ENCODE measurements around the gene KRABD2.
"Not testable (repeated sequence)": the region's sequence is repeated elsewhere in the genome, so short reads cannot be mapped to it uniquely, and the experiment has no call there.

Gene KRABD2

DNA sequence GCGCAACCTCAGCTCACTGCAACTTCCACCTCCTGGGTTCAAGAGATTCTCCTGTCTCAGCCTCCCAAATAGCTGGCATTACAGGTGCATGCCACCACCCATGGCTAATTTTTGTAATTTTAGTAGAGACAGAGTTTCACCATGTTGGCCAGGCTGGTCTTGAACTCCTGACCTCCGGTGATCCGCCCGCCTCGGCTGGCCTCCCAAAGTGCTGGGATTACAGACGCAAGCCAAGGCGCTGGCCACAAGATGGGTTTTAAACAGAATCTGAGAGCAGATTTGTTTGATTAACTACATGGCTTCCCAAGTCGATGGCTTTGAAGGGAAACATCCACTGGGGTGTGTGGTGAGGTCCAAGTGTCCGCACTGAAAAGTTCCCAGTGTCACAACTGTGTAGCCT, 18.0 kb upstream of the KRABD2 start:
- not testable (repeated sequence) for DNase-seq (ENCODE audit: low read depth in 4 of 6, low spot score in 6 of 6); H3K9me3 ChIP-seq (ENCODE audit: control insufficient read depth, insufficient read depth, low read length)
- WGBS (ENCODE audit: insufficient coverage) = 97% methylated on average over 7 of the region's 9 CpGs

DNA sequence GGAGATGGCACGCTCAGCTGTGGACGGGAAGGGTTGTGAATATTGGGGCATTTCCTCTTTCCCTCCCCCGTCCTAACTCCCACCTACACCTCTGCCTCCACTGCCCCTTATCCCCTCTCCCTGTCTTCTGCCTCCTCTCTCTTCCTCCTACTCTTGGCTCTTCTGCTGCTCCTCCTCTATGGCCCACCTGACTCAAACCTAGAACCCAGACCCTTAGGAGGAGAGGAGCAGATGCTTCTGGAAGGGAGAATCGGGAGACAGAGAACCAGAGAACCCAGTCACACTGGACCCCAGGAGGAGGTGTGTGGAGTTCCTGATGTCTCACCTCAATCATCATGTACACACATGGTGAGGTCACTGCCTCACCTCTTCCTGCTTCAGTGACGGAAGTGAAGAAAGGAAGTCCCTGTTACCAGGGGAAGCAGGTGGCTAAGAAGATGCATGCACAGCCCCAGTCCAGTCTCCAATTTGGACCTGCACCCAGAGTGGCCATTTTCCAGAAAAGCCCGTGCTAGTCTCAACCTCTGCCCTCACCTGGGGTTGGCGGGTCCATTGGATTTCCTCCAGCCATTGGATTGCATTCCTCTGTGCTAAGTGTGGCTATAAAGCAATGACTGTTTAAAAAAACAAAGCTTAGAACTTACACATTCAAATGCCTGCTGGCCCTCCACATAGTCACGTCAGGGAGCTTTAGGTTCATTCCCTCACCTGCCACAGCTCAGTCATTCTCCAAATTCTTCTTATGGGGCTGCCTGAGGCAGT, 17.1 kb upstream of the KRABD2 start:
- no peak overlapping the region for H3K27ac ChIP-seq (ENCODE audit: low read depth, low read length)
- 55% methylated on average over 4 of the region's 8 CpGs for WGBS (ENCODE audit: insufficient coverage)
- no peaks in the 10 kb centered on the region for H3K36me3 ChIP-seq (ENCODE audit: control insufficient read depth, insufficient read depth, low read length)
- H3K4me1 ChIP-seq (ENCODE audit: control insufficient read depth, insufficient read depth, low read length) = no peaks in the 10 kb centered on the region
- peaks cover 12% of the 10 kb centered on the region for H3K27me3 ChIP-seq (ENCODE audit: control insufficient read depth, insufficient read depth, low read length)
- no peak overlapping the region for H3K4me3 ChIP-seq (ENCODE audit: low read depth, low read length)
- H3K9me3 ChIP-seq (ENCODE audit: control insufficient read depth, insufficient read depth, low read length) = no peaks in the 10 kb centered on the region
- DNase-seq (ENCODE audit: low read depth in 4 of 6, low spot score in 6 of 6) = no peak

More for the DNA sequence above, 18.0 kb upstream of the KRABD2 start:
- H3K27me3 ChIP-seq (ENCODE audit: control insufficient read depth, insufficient read depth, low read length) = peaks cover 13% of the 10 kb centered on the region
- not testable (repeated sequence) for H3K27ac ChIP-seq (ENCODE audit: low read depth, low read length); H3K4me1 ChIP-seq (ENCODE audit: control insufficient read depth, insufficient read depth, low read length); H3K4me3 ChIP-seq (ENCODE audit: low read depth, low read length); H3K36me3 ChIP-seq (ENCODE audit: control insufficient read depth, insufficient read depth, low read length)

DNA sequence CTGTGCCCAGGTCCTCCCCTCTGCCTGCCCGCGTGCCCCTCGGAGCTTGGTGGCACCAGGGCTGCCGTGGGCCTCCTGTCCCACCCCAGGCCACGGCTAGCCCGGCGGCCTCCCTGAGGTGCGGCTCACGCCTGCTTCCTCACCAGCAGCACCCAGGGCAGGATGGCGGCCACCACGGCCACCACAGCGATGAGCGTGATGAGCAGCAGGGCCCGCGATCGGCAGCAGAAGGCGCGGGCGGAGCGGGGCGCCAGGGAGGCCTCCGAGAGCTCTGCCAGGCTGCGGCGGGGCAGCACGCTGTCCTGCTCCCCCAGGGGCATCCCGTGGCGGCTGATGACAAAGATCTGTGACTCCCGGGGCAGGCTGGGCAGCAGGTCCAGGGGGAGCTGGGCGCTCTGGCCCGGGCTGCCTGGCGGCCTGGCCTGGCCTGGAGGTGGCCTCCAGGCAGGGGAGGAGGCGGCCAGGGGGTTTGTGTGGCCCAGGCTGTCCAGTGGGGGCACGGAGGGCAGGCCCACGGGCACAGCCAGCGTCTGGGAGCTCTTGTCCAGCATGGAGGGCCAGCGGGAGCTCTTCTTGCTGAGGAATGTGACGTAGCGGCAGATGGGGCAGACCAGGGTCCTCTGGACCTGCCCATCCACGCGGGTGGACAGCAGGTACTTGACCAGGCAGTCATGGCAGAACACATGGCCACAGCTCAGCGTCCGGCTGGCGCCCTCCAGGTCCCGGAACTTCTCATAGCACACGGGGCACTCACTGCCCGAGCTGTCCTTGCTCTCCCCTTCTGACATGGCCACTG, 16.4 kb upstream of the KRABD2 start:
- H3K9me3 ChIP-seq (ENCODE audit: control insufficient read depth, insufficient read depth, low read length) = no peaks in the 10 kb centered on the region
- 87% methylated on average over 45 of the region's 46 CpGs for WGBS (ENCODE audit: insufficient coverage)
- DNase-seq (ENCODE audit: low read depth in 4 of 6, low spot score in 6 of 6) = no peak
- no peaks in the 10 kb centered on the region for H3K4me1 ChIP-seq (ENCODE audit: control insufficient read depth, insufficient read depth, low read length)
- H3K36me3 ChIP-seq (ENCODE audit: control insufficient read depth, insufficient read depth, low read length) = no peaks in the 10 kb centered on the region
- H3K27ac ChIP-seq (ENCODE audit: low read depth, low read length) = no peak overlapping the region
- peaks cover 12% of the 10 kb centered on the region for H3K27me3 ChIP-seq (ENCODE audit: control insufficient read depth, insufficient read depth, low read length)
- no peak overlapping the region for H3K4me3 ChIP-seq (ENCODE audit: low read depth, low read length)

GRCh38 chr17:8392274-8392673, 15.8 kb upstream of the KRABD2 start:
- H3K36me3 ChIP-seq (ENCODE audit: control insufficient read depth, insufficient read depth, low read length) = no peaks in the 10 kb centered on the region
- H3K4me3 ChIP-seq (ENCODE audit: low read depth, low read length) = no peak overlapping the region
- no peak overlapping the region for H3K27ac ChIP-seq (ENCODE audit: low read depth, low read length)
- no peaks in the 10 kb centered on the region for H3K4me1 ChIP-seq (ENCODE audit: control insufficient read depth, insufficient read depth, low read length)
- DNase-seq (ENCODE audit: low read depth in 4 of 6, low spot score in 6 of 6) = no peak
- peaks cover 12% of the 10 kb centered on the region for H3K27me3 ChIP-seq (ENCODE audit: control insufficient read depth, insufficient read depth, low read length)
- no peaks in the 10 kb centered on the region for H3K9me3 ChIP-seq (ENCODE audit: control insufficient read depth, insufficient read depth, low read length)
- WGBS (ENCODE audit: insufficient coverage) = 67% methylated on average over 18 of the region's 18 CpGs

GRCh38 chr17:8391711-8392110, 15.2 kb upstream of the KRABD2 start:
- Histone ChIP-seq H3K4me1 (ENCODE audit: control insufficient read depth, insufficient read depth, low read length) (no peaks in the 10 kb centered on the region), H3K27me3 (ENCODE audit: control insufficient read depth, insufficient read depth, low read length) (peaks cover 10% of the 10 kb centered on the region), H3K27ac (ENCODE audit: low read depth, low read length) (no peak overlapping the region), H3K36me3 (ENCODE audit: control insufficient read depth, insufficient read depth, low read length) (no peaks in the 10 kb centered on the region), H3K4me3 (ENCODE audit: low read depth, low read length) (no peak overlapping the region), H3K9me3 (ENCODE audit: control insufficient read depth, insufficient read depth, low read length) (no peaks in the 10 kb centered on the region)
- no peak for DNase-seq (ENCODE audit: low read depth in 4 of 6, low spot score in 6 of 6)
- 21% methylated on average over 5 of the region's 9 CpGs for WGBS (ENCODE audit: insufficient coverage)

DNA sequence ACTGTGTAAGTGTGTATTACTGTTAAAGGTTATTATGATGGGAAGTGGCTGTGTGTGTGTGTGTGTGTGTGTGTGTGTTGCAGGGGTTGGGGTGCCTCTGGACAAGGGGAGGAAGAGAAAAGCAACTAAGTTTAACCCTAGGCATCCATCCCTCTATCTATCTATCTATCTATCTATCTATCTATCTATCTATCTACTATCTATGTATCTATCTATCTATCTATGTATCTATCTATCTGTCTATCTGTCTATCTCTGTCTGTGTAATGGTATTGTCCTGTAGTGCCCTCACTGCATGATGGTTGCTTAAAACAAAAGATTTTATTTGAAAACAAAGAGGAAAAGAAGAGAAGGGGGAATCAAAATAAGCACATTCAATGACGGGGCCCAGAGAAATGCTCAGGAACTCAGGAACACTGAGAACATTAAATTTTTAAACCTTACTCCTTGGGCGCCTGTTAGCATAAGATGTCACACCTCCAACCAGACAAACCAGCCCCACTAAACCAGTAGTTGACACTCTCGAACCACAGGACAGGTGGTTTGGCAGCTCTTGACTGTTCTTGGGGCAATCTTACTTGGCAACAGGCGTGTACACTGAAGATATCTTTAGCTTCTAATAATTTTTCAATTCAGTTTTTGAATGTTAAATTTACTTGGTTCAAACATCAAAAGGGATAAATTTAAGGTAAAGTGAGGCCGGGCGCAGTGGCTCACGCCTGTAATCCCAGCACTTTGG, 11.6 kb upstream of the KRABD2 start:
- Histone ChIP-seq H3K36me3 (ENCODE audit: control insufficient read depth, insufficient read depth, low read length) (no peaks in the 10 kb centered on the region), H3K27me3 (ENCODE audit: control insufficient read depth, insufficient read depth, low read length) (no peaks in the 10 kb centered on the region), H3K4me1 (ENCODE audit: control insufficient read depth, insufficient read depth, low read length) (peaks cover 9% of the 10 kb centered on the region), H3K27ac (ENCODE audit: low read depth, low read length) (no peak overlapping the region), H3K9me3 (ENCODE audit: control insufficient read depth, insufficient read depth, low read length) (no peaks in the 10 kb centered on the region), H3K4me3 (ENCODE audit: low read depth, low read length) (no peak overlapping the region)
- WGBS (ENCODE audit: insufficient coverage) = 90% methylated on average over 2 of the region's 7 CpGs
- DNase-seq (ENCODE audit: low read depth in 4 of 6, low spot score in 6 of 6) = no peak

DNA sequence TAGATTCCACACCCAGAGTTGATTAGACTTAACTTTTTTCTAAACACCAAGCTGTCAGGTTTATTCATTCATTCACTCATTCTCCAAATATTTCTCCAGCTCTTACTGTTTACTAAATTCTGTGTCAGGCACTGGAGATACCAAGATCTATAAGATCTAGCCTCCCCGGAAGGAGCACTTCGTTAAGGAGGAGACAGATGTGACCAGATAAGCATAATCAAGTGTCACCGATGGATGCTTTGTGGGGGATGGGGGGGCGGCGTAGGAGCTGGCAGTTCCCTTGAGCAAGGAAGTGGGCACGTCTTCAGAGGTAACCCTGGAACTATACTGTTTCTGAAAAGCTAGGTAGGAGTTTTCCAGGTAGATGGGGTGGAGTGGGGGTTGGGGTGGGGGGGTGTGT, 10.3 kb upstream of the KRABD2 start:
- H3K9me3 ChIP-seq (ENCODE audit: control insufficient read depth, insufficient read depth, low read length) = no peaks in the 10 kb centered on the region
- peaks cover 10% of the 10 kb centered on the region for H3K4me1 ChIP-seq (ENCODE audit: control insufficient read depth, insufficient read depth, low read length)
- WGBS (ENCODE audit: insufficient coverage) = 81% methylated on average over 6 of the region's 6 CpGs
- no peaks in the 10 kb centered on the region for H3K36me3 ChIP-seq (ENCODE audit: control insufficient read depth, insufficient read depth, low read length)
- no peak for DNase-seq (ENCODE audit: low read depth in 4 of 6, low spot score in 6 of 6)
- no peak overlapping the region for H3K4me3 ChIP-seq (ENCODE audit: low read depth, low read length)
- H3K27ac ChIP-seq (ENCODE audit: low read depth, low read length) = no peak overlapping the region
- no peaks in the 10 kb centered on the region for H3K27me3 ChIP-seq (ENCODE audit: control insufficient read depth, insufficient read depth, low read length)

- Histone ChIP-seq H3K4me3 (ENCODE audit: low read depth, low read length) (no peak overlapping the region), H3K27ac (ENCODE audit: low read depth, low read length) (no peak overlapping the region), H3K27me3 (ENCODE audit: control insufficient read depth, insufficient read depth, low read length) (no peaks in the 10 kb centered on the region), H3K36me3 (ENCODE audit: control insufficient read depth, insufficient read depth, low read length) (peaks cover 5% of the 10 kb centered on the region), H3K9me3 (ENCODE audit: control insufficient read depth, insufficient read depth, low read length) (no peaks in the 10 kb centered on the region), H3K4me1 (ENCODE audit: control insufficient read depth, insufficient read depth, low read length) (peaks cover 20% of the 10 kb centered on the region)
- WGBS (ENCODE audit: insufficient coverage) = 93% methylated on average over 9 of the region's 12 CpGs
- no peak for DNase-seq (ENCODE audit: low read depth in 4 of 6, low spot score in 6 of 6)
Measured at GRCh38 chr17:8384801-8385378, 8.4 kb upstream of the KRABD2 start.

DNA sequence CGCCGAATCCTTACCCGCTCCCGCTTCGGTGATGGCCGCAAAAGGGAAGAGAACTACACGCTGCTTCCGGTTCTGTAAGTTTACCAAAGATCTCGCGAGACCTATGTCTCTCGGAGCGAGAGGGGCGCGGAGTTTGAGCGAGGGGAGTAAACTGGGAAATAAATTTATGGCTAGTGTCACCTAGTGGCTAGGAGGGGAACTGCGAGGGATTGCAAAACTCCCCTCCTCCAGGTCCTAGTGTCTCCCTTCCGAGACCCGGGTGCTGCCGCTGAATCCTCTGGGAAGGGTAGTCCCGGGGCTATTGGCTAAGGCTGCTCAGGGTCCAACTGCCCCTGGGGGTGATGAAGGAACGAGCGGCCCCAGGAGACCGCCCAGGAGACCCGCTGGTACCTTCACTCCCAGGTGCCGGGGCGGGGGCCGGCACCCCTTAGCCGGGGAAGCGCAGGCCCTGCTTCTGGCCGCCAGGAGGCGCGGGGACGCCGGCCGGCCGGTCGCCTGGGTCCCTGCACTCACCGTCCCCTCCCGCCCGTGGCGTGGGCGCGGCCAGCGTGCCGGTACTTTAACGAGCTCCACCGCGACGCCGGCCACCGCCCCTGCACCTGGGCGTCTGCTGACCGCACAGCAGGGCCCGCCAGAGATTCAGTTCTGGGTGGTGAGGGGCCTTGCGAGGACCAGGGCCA, 6.8 kb upstream of the KRABD2 start, which contains the start of gene RPL26:
RPL26 (minus strand) TSS at position 51 of the 680 bp plus-strand sequence. CDS start 883 bp downstream, outside the sequence.
- peaks cover 20% of the 10 kb centered on the region for H3K4me1 ChIP-seq (ENCODE audit: control insufficient read depth, insufficient read depth, low read length)
- H3K9me3 ChIP-seq (ENCODE audit: control insufficient read depth, insufficient read depth, low read length) = no peaks in the 10 kb centered on the region
- H3K27ac ChIP-seq (ENCODE audit: low read depth, low read length) = peak within 1 kb of the TSS; percentile 90
- peak; percentile 95 to 100 (median 98) for DNase-seq (ENCODE audit: low read depth in 4 of 6, low spot score in 6 of 6)
- 0% methylated on average over 52 of the region's 55 CpGs for WGBS (ENCODE audit: insufficient coverage)
- peaks cover 15% of the 10 kb centered on the region for H3K36me3 ChIP-seq (ENCODE audit: control insufficient read depth, insufficient read depth, low read length)
- H3K4me3 ChIP-seq (ENCODE audit: low read depth, low read length) = peak within 1 kb of the TSS; percentile 88
- H3K27me3 ChIP-seq (ENCODE audit: control insufficient read depth, insufficient read depth, low read length) = no peaks in the 10 kb centered on the region

Data from spinal cord (tissue), 9 donors.